Measurements from ENCODE around the gene S100A14.
"Not testable (repeated sequence)": the region's sequence is repeated elsewhere in the genome, so short reads cannot be mapped to it uniquely, and the experiment has no call there.

Gene S100A14

GRCh38 chr1:153616144-153616916, at the start of gene S100A14:
TSS of gene S100A14 (minus strand) at chr1:153616325. CDS start at chr1:153615858, 467 bp downstream.
- DNase-seq: peak; percentile 63

- DNase-seq: no peak
These were observed 47.1 kb upstream of the S100A14 start for GRCh38 chr1:153663211-153663610.

- no peak for DNase-seq
These were observed 46.1 kb upstream of the S100A14 start for GRCh38 chr1:153662269-153662668.

- DNase-seq: no peak
These were observed 45.1 kb upstream of the S100A14 start for GRCh38 chr1:153661111-153661708.

DNA sequence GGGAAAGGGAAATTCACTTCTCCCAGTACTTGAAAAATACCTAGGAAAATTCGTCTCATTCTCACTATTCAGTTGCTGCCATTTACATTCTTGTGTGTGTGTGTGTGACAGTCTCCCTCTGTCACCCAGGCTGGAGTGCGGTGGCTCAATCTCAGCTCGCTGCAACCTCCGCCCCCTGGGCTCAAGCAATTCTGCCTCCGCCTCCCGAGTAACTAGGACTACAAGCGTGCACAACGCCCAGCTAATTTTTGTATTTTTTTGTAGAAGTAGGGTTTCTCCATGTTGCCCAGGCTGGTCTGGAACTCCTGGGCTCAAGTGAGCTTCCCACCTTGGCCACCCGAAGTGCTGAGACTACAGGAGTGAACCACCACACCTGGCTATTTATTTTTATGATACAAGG, 43.5 kb upstream of the S100A14 start:
- no peak for DNase-seq

GRCh38 chr1:153659175-153659534, 43.0 kb upstream of the S100A14 start:
- no peak for DNase-seq

DNA sequence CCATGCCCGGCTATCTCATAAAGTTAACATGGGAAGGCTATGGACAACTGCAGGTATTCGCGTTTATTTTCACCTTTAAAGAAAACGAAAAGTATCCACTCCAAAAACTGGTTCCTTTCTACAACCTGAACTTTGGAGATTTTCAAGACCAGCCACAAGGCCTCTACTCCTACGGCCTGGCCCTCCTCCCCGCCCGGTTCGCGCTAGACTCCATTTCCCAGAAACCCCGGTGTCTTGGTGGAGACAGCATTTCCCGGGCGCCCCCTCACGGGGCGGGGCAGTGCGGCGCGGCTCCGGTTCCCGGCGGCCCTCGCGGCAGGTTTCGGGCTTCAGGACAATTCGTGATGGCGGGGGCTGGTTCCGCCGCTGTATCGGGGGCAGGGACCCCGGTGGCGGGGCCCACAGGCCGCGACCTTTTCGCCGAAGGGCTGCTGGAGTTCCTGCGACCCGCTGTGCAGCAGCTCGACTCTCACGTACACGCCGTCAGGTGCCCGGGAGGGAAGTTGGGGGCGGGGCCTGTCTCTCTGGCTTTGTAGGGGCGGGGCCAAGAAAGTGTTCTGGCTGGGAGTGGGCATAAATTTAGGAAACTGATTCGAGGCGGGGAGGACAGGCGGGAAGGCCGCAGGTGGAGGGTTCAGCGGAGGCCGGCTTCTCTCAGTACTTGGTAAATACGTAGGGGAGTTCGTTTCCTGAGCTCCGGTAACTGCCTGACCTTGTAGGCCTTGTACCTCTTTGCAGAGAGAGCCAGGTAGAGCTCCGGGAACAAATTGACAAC, 42.5 kb upstream of the S100A14 start, which contains the start of gene SNAPIN:
Gene SNAPIN (plus strand): TSS at position 304 of the 775 bp plus-strand sequence. CDS start 41 bp downstream, at position 345.
- DNase-seq: peak; percentile 81

DNA sequence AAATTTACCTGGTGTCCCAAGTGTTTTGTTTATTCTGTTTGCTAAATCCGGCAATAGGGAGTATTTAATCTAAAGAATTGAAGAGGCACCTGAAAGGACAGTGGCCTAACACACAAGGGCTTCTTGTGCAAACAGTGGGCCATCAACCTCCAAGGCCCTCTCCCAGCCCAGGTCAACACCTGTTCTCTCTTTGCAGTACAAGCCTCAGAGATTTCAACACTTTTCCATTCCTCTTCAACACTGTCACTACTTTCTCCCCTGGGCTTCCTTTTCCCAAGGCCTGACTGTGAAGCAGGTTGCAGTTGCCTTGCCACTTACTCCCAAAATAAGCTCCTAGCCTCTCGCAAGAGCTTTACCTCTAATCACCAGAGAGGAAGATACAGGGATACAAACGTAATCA, 39.2 kb upstream of the S100A14 start:
- DNase-seq: peak; percentile 50

DNA sequence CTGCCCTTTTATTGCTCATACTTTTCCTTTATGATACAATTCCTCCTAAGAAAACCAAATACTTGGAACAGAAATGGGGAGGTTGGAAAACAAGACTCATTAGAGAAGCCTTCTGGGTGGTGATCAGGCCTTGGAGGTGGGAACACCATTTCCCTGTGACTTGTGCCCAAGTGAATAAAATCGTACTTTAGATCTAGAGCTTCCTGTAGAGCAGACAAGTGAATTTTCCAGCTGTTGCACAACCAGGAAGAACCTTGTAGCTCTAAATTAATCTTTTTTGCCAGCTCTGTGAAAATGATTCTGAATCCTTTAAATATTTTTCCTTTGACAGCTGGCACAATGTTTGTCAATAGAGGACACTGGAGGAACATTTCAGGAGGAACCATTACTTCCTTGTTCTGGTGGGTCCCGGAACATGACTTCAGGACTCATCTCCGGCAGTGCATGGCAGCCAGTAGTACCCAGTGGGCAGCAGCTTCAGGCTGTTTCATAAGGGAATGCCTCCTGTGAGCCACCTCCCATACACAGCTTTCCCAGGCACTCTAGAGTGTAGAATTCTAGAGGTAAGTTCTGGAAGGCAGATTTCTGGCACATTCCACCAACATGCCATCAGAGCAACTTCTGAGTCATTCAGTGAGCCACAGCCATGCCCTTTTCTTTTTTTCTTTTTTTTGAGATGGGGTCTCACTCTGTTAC, 36.8 kb upstream of the S100A14 start:
- no peak for DNase-seq

DNA sequence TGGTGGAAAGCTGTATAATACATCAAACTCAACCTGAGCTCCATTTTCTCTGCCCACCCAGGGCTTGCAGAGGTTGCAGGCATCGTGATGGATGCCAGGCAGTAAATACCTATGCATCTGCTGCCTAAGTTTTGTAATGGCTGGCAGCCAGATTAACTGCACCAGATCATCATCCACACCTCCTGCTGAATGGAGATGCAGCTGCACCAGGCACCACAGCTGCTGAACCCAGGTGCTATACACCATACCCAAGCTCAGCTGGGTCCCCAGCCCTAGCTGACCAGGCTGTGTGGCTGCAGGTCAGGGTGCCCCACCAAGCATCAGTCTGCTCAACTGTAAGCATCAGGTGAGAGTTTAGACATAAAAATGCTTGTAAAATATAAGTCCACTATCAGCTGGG, 35.6 kb upstream of the S100A14 start:
- no peak for DNase-seq

DNA sequence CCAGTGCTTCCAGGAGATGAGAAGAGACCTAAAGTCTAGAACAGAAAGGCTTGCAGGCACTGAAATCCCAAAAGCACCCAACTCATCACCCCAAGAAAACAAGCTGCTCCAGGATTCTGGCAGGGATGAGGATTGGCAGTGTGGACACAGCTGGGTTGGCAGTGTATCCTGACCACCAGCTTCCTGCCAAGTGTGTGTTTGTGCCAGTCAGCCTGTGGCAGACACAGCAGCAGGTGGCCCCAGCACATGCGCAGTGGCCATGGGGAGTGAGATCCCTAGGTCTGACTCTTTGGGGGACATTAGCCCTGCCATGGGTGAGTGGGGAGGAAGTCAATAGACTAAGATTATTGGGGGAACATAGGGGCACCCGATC, 33.7 kb upstream of the S100A14 start:
- peak; percentile 15 for DNase-seq

GRCh38 chr1:153649137-153649862, 33.2 kb upstream of the S100A14 start:
- no peak for DNase-seq

- DNase-seq: no peak
These were observed 32.0 kb upstream of the S100A14 start for GRCh38 chr1:153648000-153648643.

- DNase-seq: no peak
These were observed 31.2 kb upstream of the S100A14 start for GRCh38 chr1:153647346-153647714.

GRCh38 chr1:153646672-153647345, 30.7 kb upstream of the S100A14 start:
- no peak for DNase-seq

GRCh38 chr1:153643816-153644215, 27.7 kb upstream of the S100A14 start:
- DNase-seq: no peak

DNA sequence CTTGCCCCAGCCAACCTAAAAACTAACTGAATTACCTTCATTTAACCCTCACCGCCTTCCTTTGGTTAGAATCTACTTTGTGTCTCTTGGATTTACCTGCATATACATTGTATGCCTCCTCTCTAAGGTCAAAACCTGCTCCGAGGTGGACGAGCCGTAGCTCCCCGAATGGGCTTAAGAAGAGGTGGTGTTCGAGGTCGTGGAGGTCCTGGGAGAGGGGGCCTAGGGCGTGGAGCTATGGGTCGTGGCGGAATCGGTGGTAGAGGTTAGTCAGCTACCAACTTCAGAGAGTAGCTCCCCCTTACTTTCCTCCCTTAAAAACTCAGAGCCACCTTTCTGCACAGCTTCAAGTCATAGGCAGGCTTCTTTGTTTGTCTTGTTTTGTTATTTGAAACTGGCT, 27.0 kb upstream of the S100A14 start:
- DNase-seq: no peak

- DNase-seq: no peak
These were observed 26.0 kb upstream of the S100A14 start for GRCh38 chr1:153642161-153642560.

DNA sequence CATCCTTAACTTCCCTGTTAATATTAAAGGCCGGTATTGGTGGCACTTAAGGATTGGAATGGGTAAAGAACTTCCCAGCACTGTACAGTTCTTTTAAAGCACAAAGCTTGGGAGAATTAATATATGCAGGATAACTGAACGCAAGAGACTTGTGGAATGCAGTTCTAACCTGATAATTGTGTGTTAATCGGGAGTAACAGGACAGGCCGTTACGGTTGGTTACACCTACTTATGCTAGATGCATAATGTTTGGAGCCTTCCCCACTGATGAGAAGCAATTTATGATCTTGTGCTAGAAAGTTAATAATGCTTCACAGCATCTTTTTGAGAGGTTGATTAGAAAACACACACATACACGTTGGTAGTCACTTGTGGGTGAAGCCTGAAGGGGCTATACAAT, 24.7 kb upstream of the S100A14 start:
- no peak for DNase-seq

DNA sequence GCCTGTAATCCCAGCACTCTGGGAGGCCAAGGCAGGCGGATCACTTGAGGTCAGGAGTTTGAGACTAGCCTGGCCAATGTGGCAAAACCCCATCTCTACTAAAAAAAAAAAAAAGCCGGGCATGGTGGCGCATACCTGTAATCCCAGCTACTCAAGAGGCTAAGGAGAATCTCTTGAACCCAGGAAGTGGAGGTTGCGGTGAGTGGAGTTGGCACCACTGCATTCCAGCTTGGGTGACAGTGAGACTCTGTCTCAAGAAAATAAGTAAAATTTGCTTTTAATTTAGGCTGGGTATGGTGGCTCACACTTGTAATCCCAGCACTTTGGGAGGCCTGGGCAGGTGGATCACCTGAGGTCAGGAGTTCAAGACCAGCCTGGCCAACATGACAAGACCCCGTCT, 24.1 kb upstream of the S100A14 start:
- DNase-seq: not testable (repeated sequence)

DNA sequence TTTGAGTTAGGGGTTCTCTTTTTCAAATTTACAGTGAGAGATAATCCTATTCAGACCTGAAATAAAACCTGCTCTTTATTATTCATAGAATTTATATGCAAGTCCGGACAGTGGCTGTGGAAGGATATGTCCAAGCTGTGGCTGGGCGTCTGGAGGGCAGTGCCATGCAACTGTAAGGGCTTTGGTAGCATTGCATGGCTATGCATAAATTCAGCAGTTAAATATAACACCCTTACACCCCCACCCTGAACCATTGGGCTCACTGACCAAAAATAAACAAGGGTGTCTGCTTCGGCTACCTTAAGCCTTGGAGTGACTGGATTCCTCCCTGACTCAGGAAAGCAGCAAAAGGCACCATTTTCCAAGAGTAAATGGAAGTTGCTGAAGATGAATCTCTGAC, 23.2 kb upstream of the S100A14 start:
- no peak for DNase-seq

All from NCI-H510A (cell line).